Thoracic aorta (tissue), 2 donors: ENCODE data around the gene RBM25. TPM values are rescaled to one million over a fixed set of nuclear protein-coding genes. Genes with fewer than 3 reads are reported as not detected.

Source experiments
- total RNA-seq, 2 donors: library from RNA; depleted of rRNA; stranded (reverse); fragments of >200 nt; gene quantifications; one replicate each; pipeline versions ENCODE4 v1.1.0 to v1.2.3, GENCODE V29; 2016

The RBM25 gene
- total RNA-seq, 2 donors from 2014 or later, result 49.3 to 126 TPM

Other genes starting within 250 kb of the RBM25 start
- 1 to 10 TPM; 2.2 to 8.9 TPM for gene DPF3, start 164.4 kb upstream of the RBM25 start, total RNA-seq
- 10 to 100 TPM; 13.1 to 65.5 TPM for gene DCAF4, start 132.1 kb upstream of the RBM25 start, total RNA-seq
- 10 to 100 TPM; 21.5 to 31.6 TPM for gene ZFYVE1, start 31.4 kb upstream of the RBM25 start, total RNA-seq
- 10 to 100 TPM; 35.3 to 47.5 TPM for gene PSEN1, start 78.0 kb downstream of the RBM25 start, total RNA-seq
- gene PAPLN, start 179.0 kb downstream of the RBM25 start, total RNA-seq, result 10 to 100 TPM; 10.0 to 10.2 TPM